ENCODE data around the gene ARID1B. TPM values are rescaled to one million over a fixed set of nuclear protein-coding genes. Genes with fewer than 3 reads are reported as not detected.

The ARID1B gene
- total RNA-seq, 1 donor from 2014 or later = 47.3 TPM

DNA sequence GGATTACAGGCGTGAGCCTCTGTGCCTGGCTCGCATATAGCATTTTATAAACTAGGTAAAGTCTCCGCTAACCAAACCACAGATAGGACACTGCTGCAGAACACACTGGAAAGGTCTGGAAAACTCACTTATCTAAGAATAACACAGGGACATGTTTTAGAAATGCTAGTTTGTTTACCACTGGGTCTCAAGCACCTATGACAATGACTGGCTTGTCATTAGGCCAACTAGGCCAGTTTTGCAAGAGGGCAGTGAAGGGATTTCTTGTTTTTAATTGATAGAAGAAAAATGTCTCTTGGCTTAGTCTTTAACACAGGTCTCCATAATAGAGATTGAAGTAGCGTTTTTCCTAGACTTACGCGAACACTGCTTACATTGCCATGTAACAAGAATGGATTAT, 344.7 kb downstream of the ARID1B start:
- H3K27me3 ChIP-seq (ENCODE audit: control insufficient read depth, insufficient read depth, low read length) = no peaks in the 10 kb centered on the region
- no peaks in the 10 kb centered on the region for H3K36me3 ChIP-seq (ENCODE audit: control insufficient read depth, insufficient read depth, low read length)
- TF ChIP-seq, protein P1, sequence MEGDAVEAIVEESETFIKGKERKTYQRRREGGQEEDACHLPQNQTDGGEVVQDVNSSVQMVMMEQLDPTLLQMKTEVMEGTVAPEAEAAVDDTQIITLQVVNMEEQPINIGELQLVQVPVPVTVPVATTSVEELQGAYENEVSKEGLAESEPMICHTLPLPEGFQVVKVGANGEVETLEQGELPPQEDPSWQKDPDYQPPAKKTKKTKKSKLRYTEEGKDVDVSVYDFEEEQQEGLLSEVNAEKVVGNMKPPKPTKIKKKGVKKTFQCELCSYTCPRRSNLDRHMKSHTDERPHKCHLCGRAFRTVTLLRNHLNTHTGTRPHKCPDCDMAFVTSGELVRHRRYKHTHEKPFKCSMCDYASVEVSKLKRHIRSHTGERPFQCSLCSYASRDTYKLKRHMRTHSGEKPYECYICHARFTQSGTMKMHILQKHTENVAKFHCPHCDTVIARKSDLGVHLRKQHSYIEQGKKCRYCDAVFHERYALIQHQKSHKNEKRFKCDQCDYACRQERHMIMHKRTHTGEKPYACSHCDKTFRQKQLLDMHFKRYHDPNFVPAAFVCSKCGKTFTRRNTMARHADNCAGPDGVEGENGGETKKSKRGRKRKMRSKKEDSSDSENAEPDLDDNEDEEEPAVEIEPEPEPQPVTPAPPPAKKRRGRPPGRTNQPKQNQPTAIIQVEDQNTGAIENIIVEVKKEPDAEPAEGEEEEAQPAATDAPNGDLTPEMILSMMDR (IDR thresholded peaks at IDR 0.05; ENCODE audit: insufficient read depth, low read length, poor library complexity, severe bottlenecking) = no peak
- no peak for DNase-seq (ENCODE audit: low read depth)
- no peak overlapping the region for H3K4me3 ChIP-seq (ENCODE audit: low read depth, low read length)

DNA sequence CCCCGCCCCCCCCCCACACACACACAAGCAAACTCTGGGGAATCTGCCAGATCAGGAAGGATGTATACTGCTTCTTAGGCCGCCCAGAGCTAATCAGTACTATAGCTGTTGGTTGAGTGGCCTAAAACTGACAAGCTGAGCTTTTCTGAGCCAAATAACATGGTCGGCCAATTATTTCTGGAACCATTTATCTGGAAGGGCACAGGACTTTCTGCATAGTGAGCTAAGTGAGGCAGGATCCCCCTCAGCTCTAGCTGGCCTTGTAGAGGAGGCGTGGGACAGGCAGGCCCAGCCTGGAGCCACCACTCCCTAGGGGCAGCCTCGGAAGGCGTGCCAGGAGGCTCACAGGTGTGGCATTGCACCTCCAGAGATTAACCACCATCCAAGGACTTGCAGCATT, 346.1 kb downstream of the ARID1B start:
- TF ChIP-seq, protein P1 (IDR thresholded peaks at IDR 0.05; ENCODE audit: insufficient read depth, low read length, poor library complexity, severe bottlenecking) = no peak
- H3K27me3 ChIP-seq (ENCODE audit: control insufficient read depth, insufficient read depth, low read length) = no peaks in the 10 kb centered on the region
- no peaks in the 10 kb centered on the region for H3K36me3 ChIP-seq (ENCODE audit: control insufficient read depth, insufficient read depth, low read length)
- DNase-seq (ENCODE audit: low read depth) = no peak
- H3K4me3 ChIP-seq (ENCODE audit: low read depth, low read length) = no peak overlapping the region

DNA sequence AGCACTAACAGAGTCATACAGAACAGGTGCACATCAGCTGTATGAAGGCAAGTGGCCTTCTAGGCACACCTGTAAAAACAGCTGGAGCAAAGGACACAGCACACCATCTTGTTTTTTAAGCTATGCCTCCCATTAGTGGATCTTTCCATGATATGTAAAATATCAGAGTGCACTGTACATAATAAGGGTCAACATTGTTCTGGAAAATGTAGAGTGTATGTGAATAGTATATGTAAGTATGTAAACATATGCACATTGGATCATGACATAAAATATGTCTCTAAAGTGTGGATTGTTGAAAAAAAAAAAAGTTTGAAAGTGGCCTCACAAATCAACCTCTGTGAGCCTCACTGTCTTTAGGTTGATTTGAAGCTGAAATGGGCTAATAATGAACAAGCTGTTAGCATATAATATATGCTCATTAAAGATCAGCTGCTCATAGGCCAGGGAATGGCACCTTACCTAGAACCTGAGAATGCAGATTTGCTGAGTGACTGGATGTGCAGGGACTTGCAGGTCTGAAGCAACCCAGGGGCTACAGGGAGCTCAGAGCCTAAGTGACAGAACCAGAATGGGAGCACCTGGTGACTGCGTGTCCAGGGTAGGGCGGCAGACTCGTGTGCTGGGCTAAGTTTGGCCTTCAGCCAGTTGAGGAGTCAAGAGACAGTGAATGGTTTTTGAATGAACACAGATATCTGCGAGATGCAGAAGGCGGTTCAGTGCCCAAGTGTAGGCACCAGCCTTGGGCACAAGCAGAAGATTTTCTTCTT, 347.5 kb downstream of the ARID1B start:
- no peak for DNase-seq (ENCODE audit: low read depth)
- H3K4me3 ChIP-seq (ENCODE audit: low read depth, low read length) = no peak overlapping the region

DNA sequence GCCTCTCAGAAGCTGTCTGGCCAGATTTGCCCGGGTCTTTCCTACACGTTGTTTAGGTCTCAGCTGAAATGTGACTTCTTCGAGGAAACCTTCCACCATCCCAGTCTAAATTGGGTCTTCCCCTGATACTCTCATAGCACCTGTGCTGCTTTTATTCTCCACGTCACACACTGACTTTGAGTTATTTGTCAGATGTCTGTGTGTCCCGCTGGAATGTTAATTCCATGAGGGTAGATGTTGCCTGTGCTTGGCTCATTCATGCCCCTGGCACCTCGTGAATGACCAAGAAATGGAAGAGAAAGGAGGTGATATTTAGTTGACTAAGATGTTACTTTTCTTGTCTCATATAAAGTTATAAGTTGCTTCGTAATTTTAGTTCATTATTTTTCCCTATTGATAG, 348.4 kb downstream of the ARID1B start:
- Histone ChIP-seq H3K36me3 (ENCODE audit: control insufficient read depth, insufficient read depth, low read length) (no peaks in the 10 kb centered on the region), H3K27me3 (ENCODE audit: control insufficient read depth, insufficient read depth, low read length) (no peaks in the 10 kb centered on the region), H3K4me3 (ENCODE audit: low read depth, low read length) (no peak overlapping the region)
- DNase-seq (ENCODE audit: low read depth) = no peak
- TF ChIP-seq, protein P1 (IDR thresholded peaks at IDR 0.05; ENCODE audit: insufficient read depth, low read length, poor library complexity, severe bottlenecking) = no peak

More for the DNA sequence above, 347.5 kb downstream of the ARID1B start:
- H3K36me3 ChIP-seq (ENCODE audit: control insufficient read depth, insufficient read depth, low read length) = no peaks in the 10 kb centered on the region
- H3K27me3 ChIP-seq (ENCODE audit: control insufficient read depth, insufficient read depth, low read length) = no peaks in the 10 kb centered on the region
- TF ChIP-seq, protein P1 (IDR thresholded peaks at IDR 0.05; ENCODE audit: insufficient read depth, low read length, poor library complexity, severe bottlenecking) = no peak

DNA sequence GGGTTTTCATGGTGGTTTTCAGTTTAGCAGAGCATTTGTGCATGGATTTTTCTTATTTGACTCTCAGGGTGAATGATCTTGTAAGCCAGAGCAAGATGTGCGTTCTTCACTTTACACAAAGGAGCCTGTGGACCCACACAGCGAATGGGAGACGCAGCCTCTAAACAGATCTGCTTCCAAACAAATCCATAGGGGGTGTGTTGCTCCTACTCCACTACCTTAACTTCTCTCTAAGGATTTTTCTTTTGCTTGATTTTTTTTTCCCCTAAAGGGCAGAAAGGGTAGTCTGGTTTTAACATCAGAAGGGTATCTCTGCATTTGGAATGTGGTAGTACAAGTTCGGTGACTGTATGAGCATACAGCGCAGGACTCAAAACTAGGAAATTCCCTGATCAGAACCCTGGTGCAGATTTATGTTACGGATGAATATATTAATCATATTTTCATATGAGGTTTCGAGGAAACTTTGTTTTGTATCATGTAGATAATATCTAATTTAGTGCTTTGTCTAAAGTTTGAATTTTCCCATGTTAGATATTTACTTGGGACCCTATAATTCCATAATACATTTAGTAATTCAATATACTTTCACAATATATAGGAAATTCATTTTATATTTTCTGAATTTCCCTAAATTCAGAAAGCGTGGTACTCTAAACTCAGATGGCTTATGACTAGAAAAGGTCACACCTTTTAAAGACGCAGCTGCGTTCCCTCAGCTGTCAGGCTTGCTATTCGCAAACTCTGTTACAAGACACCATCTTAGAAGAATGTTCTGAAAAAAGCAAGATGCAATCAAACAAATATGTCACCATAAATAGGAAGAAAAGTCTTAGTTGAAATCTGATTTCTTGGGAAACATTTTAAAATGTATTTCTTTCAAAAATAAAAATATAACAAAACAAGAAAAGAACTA, 349.3 kb downstream of the ARID1B start:
- Histone ChIP-seq H3K36me3 (ENCODE audit: control insufficient read depth, insufficient read depth, low read length) (no peaks in the 10 kb centered on the region), H3K27me3 (ENCODE audit: control insufficient read depth, insufficient read depth, low read length) (no peaks in the 10 kb centered on the region), H3K4me3 (ENCODE audit: low read depth, low read length) (no peak overlapping the region)
- TF ChIP-seq, protein P1 (IDR thresholded peaks at IDR 0.05; ENCODE audit: insufficient read depth, low read length, poor library complexity, severe bottlenecking) = no peak
- no peak for DNase-seq (ENCODE audit: low read depth)
